ENCODE measurements around the gene PRDM16.

- TF ChIP-seq ZNF224 (CRISPR knock-in tag; IDR thresholded peaks at IDR 0.05), result no peak
- no peak for TF ChIP-seq SP1 (IDR thresholded peaks at IDR 0.05)
- no peak; the same call in 1 of the 2 replicates for TF ChIP-seq SP1 (CRISPR knock-in tag; IDR thresholded peaks at IDR 0.05)
- no peak for TF ChIP-seq CREB1 (IDR thresholded peaks at IDR 0.05)
- no peak for TF ChIP-seq CREB1 (CRISPR knock-in tag; IDR thresholded peaks at IDR 0.05)
- TF ChIP-seq PBX2 (CRISPR knock-in tag; IDR thresholded peaks at IDR 0.05), result no peak
- TF ChIP-seq IRF9 (CRISPR knock-in tag; IDR thresholded peaks at IDR 0.05; ENCODE audit: borderline replicate concordance), result no peak
Measured at GRCh38 chr1:3453203-3453761, 384.3 kb downstream of the PRDM16 start.
